CD4-positive, alpha-beta T cell treated with Interleukin-21 for 1 hour (primary cell): Measurements from ENCODE around the gene MAGEA10.
"Not testable (repeated sequence)": the region's sequence is repeated elsewhere in the genome, so short reads cannot be mapped to it uniquely, and the experiment has no call there.

ENCODE experiments used
- DNase-seq: peaks from one replicate; pipeline ENCODE4 v3.0.0-alpha.2; 2020

Gene MAGEA10

DNA sequence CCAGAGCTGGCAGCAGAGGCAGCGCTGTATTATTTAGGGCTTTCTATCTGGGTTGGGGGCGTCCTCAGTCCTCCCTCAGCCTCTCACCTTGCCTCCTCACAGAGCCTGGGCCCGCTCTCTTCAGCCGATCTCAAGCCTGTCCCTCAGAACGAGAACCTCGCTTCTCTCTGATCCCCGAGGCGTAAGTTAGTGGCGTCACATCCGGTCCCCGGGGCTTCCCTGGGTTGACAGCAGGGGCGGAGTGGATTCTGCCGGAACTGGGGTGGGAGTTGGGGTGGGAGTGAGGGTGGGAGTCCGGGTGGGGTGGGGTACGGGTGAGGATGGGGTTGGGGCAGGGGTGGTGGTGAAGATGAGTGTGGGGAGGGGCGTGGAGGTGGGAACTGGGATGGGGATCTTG lies at the start of gene MAGEA10:
Gene MAGEA10, minus strand, starts transcription at position 190 of the 397 bp plus-strand sequence. CDS start 2,957 bp downstream, outside the sequence.
- no peak for DNase-seq

GRCh38 chrX:152177497-152178269 lies 39.3 kb upstream of the MAGEA10 start:
- no peak for DNase-seq

DNA sequence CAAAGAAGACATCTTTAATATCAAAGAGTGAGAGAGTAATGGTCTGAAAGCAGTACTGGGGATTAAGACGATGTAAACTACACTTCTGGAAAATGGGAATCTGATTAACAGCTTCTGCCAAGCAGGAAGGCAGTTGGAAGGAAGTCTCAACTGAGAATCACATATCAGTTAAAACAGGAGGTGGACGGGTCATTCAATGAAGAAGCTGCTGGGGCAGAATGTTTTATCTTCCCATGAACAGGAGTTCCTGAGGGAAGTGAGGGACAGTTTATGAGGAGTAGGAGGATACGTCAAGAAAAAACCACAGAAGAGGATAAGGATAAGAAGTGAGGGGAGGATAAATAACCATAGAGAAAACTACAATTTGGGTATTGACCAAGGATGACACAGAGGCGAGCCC lies 38.7 kb upstream of the MAGEA10 start:
- DNase-seq, result no peak

DNA sequence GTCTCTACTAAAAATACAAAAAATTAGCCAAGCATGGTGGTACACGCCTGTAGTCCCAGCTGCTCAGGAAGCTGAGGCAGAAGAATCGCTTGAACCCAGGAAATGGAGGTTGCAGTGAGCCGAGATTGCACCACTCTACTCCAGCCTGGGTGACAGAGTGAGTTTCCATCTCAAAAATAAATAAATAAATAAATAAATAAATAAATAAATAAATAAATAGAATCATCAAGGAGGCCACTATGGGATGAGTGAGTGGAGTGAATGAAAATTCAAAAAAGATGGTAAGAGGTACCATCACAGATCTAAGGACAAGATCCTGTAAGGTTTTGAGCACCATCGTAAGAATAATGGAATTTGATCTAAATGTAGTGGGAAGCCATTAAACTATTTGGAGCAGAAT lies 37.5 kb upstream of the MAGEA10 start:
- not testable (repeated sequence) for DNase-seq

DNA sequence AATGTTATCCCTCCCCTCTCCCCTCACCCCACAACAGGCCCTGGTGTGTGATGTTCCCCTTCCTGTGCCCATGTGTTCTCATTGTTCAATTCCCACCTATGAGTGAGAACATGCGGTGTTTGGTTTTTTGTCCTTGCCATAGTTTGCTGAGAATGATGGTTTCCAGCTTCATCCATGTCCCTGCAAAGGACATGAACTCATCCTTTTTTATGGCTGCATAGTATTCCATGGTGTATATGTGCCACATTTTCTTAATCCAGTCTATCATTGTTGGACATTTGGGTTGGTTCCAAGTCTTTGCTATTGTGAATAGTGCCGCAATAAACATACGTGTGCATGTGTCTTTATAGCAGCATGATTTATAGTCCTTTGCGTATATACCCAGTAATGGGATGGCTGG lies 35.5 kb upstream of the MAGEA10 start:
- DNase-seq, result not testable (repeated sequence)

DNA sequence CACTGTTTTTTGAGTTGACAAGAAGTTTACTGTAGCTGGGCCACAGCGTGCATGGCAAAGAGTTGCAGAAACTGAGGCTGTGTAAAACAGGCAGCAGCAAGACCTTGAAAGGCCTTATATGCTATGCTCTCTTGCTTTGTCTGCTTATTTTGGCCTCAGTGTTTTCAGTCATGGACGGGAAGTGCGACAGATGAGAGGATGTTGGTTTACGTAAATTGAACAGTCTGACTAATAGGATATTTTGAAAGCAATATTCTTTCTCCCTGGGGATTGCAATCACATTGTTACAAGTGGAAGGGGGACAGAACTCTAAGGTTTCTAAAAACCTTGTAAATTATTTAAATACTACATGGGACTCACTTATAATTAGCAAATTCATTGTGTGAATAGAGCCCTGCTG lies 32.2 kb upstream of the MAGEA10 start:
- DNase-seq, result no peak

DNA sequence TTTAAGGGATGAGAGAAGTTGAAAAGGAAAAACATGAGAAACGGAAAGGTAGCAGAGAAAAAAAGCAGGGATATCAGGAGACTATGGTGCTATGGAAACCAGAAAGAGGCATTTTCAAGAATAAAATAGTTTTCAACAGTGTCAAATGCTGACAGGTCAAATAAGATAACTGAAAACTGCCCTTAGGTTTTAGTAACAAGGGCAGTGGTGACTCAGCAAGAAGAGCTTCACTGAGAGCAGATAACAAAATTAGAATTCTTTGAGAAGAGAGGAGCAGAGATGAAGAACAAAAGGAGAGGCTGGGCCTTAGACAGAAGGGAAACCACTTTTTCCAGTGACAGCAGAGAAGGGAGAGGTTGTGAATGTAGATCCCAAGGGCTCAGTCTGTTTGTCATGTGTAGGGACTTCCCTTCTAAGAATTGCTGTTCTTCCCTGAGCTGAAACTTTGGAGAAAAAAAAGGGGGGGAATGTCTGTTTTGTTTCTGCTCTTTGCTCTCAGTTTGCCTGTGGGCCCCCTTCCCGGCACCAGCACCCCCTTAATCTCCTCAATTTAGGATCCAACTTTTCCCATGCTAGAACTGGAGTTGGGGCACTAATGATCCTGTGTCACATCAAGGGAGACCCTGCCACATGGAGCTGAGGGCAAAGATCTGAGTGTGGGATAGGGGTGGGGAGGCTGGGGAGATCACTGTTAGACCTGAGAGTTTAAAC lies 26.8 kb upstream of the MAGEA10 start:
- DNase-seq, result no peak

- DNase-seq, result no peak
These were observed 18.7 kb upstream of the MAGEA10 start for GRCh38 chrX:152157042-152157441.

GRCh38 chrX:152155766-152156310 lies 17.5 kb upstream of the MAGEA10 start:
- DNase-seq, result no peak

- no peak for DNase-seq
These were observed 15.7 kb upstream of the MAGEA10 start for GRCh38 chrX:152154050-152154449.

GRCh38 chrX:152151256-152151655 lies 12.9 kb upstream of the MAGEA10 start:
- no peak for DNase-seq

DNA sequence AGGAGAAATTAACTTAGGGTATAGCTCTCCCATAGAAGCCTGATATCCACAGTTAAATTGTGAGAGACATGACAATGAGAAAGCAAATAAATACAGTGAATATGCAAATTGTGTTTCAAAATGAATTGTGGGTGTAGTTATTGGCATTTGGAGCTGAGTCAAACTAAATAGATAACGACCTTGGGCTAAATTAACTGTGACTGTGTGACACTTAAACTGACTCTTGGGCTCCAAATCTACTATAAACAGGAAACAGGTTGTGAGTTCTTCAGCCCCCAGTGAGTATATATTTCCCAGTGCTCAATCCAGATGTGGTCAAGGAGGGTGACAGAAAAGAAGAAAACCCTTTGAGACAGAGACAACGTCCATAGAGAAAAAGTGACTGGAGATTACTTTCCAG lies 11.3 kb upstream of the MAGEA10 start:
- DNase-seq, result no peak

GRCh38 chrX:152139589-152139988 lies 1.2 kb upstream of the MAGEA10 start:
- DNase-seq, result no peak

DNA sequence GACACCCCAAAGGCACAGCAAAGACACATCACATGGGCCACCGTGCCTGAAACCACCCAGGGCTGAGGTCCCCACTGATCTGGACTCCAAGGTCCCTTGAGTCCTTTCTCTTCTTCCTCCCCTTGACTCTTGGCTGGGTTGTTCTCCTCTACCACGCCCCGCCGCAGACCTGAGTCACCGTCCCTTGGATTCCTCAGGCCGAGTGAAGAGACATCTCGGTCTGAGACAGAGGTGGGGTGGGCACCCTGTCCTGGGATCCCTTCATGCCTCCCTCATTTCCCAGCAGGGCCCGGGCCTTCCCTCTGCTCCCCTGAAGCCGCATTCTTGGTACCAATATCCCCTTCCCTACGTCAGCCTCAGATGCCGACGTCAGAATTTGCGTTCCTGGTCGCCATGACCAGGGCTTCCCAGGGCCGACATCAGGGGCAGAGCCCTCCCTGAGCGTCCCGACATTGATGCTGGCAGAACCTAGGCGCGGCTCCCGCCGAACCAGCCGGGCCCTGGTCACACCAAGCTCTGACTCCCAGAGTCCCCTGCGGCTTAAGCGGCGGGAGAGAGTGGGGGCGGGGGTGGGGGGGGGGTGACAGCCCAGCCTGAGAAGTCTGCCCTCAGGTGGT lies 498 bp downstream of the MAGEA10 start:
- DNase-seq, result no peak

DNA sequence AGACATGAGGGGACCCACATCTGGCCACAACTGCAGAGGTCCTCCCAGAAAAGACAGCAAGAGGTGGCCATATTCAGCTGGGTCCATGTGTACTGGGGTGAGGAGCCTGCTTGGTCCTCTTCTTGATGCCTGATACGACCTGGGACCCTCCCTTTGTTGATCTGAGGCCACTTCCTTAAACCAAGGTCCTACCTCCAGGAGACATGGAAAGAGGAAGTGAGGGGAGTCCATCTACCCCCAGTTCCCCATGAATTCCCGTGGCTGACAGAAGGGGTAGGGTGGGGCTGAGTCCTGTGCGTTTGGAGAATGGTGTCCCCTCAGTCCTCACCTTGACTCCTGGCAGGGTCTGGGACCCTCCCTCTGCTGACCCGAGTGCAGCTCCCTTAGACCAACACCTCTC lies 2.1 kb downstream of the MAGEA10 start:
- no peak for DNase-seq

DNA sequence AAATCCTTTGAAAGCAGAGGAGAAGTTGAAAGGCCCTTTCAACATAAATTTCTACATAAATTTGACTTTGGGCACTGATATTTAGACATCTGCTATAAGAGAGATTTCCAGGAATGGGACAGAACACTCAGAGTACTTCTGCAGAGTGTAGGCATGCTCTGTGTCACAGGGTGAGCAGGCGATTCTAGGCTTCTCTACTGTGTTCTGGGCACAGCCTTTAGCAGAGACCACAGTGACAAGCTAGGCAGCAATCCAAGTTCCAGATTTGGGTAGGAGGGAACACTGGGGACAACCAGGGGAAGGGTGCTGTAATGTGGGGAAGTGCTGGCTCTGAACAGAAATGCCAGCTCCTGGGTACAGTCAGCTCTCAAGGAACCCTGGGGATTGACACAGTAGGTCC lies 6.9 kb downstream of the MAGEA10 start:
- no peak for DNase-seq

DNA sequence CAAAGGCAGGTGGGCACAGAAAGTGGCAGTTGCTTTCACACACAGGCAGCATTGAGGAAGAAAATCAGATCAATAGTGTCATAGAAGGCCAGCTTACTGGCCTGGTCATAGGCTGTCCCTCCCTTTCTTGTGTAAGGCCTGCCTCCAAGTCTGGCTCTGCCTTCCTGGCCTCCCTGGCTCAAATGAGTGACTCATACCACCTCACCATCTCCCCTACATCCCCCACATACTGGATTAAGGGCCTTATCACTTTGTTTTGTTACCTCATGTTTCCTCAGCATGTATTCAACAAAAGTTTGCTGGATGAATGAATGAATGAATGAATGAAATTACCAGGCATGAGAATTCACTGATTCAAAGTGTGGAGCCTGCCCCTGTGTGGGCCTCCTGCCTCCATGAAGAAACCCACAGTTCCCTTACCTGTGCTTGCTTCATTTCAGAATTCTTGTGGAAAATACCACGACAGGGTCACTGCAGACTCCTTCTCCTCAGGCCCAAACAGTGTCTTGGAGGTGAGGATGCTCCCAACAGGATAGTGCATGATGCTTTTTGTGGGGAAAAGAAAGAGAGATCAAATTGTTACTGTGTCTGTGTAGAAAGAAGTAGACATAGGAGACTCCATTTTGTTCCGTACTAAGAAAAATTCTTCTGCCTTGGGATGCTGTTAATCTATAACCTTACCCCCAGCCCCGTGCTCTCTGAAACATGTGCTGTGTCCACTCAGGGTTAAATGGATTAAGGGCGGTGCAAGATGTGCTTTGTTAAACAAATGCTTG lies 9.1 kb downstream of the MAGEA10 start:
- DNase-seq, result not testable (repeated sequence)

DNA sequence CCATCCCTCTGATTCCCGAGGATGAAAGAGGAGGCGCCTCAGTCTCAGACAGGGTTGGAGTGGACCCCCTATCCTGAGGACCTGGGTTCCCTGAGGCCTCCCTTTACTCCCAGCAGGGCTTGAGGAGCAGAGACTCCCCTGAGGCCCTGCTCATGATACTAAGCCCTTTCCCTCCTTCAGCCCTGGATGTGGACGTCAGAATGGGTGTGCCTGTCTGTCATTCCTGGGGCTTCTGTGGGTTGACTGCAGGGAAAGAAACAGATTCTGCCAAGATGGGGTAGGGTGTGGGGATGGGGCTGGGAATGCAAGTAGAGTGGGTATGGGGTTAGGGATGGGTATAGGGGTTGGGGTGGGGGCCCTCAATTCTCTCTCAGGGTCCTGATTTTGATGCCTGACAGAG lies 21.1 kb downstream of the MAGEA10 start:
- no peak for DNase-seq

- no peak for DNase-seq
These were observed 29.9 kb downstream of the MAGEA10 start for GRCh38 chrX:152108527-152108926.

- no peak for DNase-seq
These were observed 34.5 kb downstream of the MAGEA10 start for GRCh38 chrX:152103866-152104265.

- no peak for DNase-seq
These were observed 52.2 kb downstream of the MAGEA10 start for GRCh38 chrX:152086141-152086540.
